ENCODE measurements around the gene CARD11. TPM values are rescaled to one million over a fixed set of nuclear protein-coding genes. Genes with fewer than 3 reads are reported as not detected.

Gene CARD11
- total RNA-seq, 3 donors from 2014 or later, result 0.80 to 2.9 (median 2.0) TPM

- no peaks in the 10 kb centered on the region for H3K4me1 ChIP-seq
- peaks cover 13 to 26% of the 10 kb centered on the region in 2 donors for H3K9me3 ChIP-seq
- no peak overlapping the region for H3K4me3 ChIP-seq
- no peak for DNase-seq (ENCODE audit: low spot score in 2 of 2)
- no peaks in the 10 kb centered on the region for H3K36me3 ChIP-seq
- H3K27ac ChIP-seq, result no peak overlapping the region
- intact Hi-C loops (cut with DNase I; ENCODE audit: low total_unique reads), result no loop called here
- TF ChIP-seq CTCF (IDR thresholded peaks at IDR 0.05) (no peak), POLR2AphosphoS5 (IDR thresholded peaks at IDR 0.05) (no peak), POLR2A (IDR thresholded peaks at IDR 0.05) (no peak)
- no peaks in the 10 kb centered on the region for H3K27me3 ChIP-seq
Observed at GRCh38 chr7:3070908-3071307, 27.2 kb upstream of the CARD11 start.

GRCh38 chr7:3069771-3070449, 26.2 kb upstream of the CARD11 start:
- Histone ChIP-seq H3K4me1 (no peaks in the 10 kb centered on the region), H3K9me3 (peaks cover 5 to 16% of the 10 kb centered on the region in 2 donors), H3K36me3 (no peaks in the 10 kb centered on the region), H3K4me3 (no peak overlapping the region), H3K27me3 (no peaks in the 10 kb centered on the region), H3K27ac (no peak overlapping the region)
- DNase-seq (ENCODE audit: low spot score in 2 of 2), result no peak
- intact Hi-C loops (cut with DNase I; ENCODE audit: low total_unique reads), result no loop called here
- no peak for TF ChIP-seq POLR2A (IDR thresholded peaks at IDR 0.05)
- no peak for TF ChIP-seq CTCF (IDR thresholded peaks at IDR 0.05)
- TF ChIP-seq POLR2AphosphoS5 (IDR thresholded peaks at IDR 0.05), result no peak

- no peak overlapping the region for H3K27ac ChIP-seq
- TF ChIP-seq POLR2AphosphoS5 (IDR thresholded peaks at IDR 0.05) (no peak), CTCF (IDR thresholded peaks at IDR 0.05) (no peak), POLR2A (IDR thresholded peaks at IDR 0.05) (no peak)
Observed at GRCh38 chr7:3068530-3068929, 24.9 kb upstream of the CARD11 start.

GRCh38 chr7:3067606-3068380, 24.1 kb upstream of the CARD11 start:
- peaks cover 5 to 16% of the 10 kb centered on the region in 2 donors for H3K9me3 ChIP-seq
- H3K36me3 ChIP-seq, result no peaks in the 10 kb centered on the region
- no peak overlapping the region for H3K27ac ChIP-seq
- no peaks in the 10 kb centered on the region for H3K4me1 ChIP-seq
- DNase-seq (ENCODE audit: low spot score in 2 of 2), result no peak
- TF ChIP-seq POLR2AphosphoS5 (IDR thresholded peaks at IDR 0.05), result no peak
- no peak for TF ChIP-seq CTCF (IDR thresholded peaks at IDR 0.05)
- no peak for TF ChIP-seq POLR2A (IDR thresholded peaks at IDR 0.05)
- intact Hi-C loops (cut with DNase I; ENCODE audit: low total_unique reads), result no loop called here
- peaks cover 0 to 12% of the 10 kb centered on the region in 2 donors for H3K27me3 ChIP-seq
- no peak overlapping the region for H3K4me3 ChIP-seq

More at GRCh38 chr7:3068530-3068929, 24.9 kb upstream of the CARD11 start:
- H3K27me3 ChIP-seq, result peaks cover 0 to 6% of the 10 kb centered on the region in 2 donors
- H3K4me3 ChIP-seq, result no peak overlapping the region
- peaks cover 5 to 16% of the 10 kb centered on the region in 2 donors for H3K9me3 ChIP-seq
- DNase-seq (ENCODE audit: low spot score in 2 of 2), result no peak
- no peaks in the 10 kb centered on the region for H3K36me3 ChIP-seq
- intact Hi-C loops (cut with DNase I; ENCODE audit: low total_unique reads), result no loop called here
- no peaks in the 10 kb centered on the region for H3K4me1 ChIP-seq

- intact Hi-C loops (cut with DNase I; ENCODE audit: low total_unique reads), result no loop called here
- peaks cover 0 to 14% of the 10 kb centered on the region in 2 donors for H3K27me3 ChIP-seq
- TF ChIP-seq CTCF (IDR thresholded peaks at IDR 0.05) (no peak), POLR2AphosphoS5 (IDR thresholded peaks at IDR 0.05) (no peak), POLR2A (IDR thresholded peaks at IDR 0.05) (no peak)
- no peak overlapping the region for H3K27ac ChIP-seq
- H3K4me3 ChIP-seq, result no peak overlapping the region
- no peaks in the 10 kb centered on the region for H3K36me3 ChIP-seq
- peaks cover 5 to 16% of the 10 kb centered on the region in 2 donors for H3K9me3 ChIP-seq
- H3K4me1 ChIP-seq, result no peaks in the 10 kb centered on the region
- DNase-seq (ENCODE audit: low spot score in 2 of 2), result no peak
Observed at GRCh38 chr7:3067193-3067592, 23.5 kb upstream of the CARD11 start.
